Tibial nerve (tissue), 3 donors: ENCODE results near the gene ZFTA.
"Not testable (repeated sequence)": the region's sequence is repeated elsewhere in the genome, so short reads cannot be mapped to it uniquely, and the experiment has no call there.

Experiments
- POLR2A ChIP-seq, 2 donors: fragments of 450-650 bp; IDR thresholded peaks; one replicate each; pipeline ENCODE4 v1.6.1; 2017; ENCODE audit warnings: antibody characterized with exemption in 2 of 2, mild to moderate bottlenecking in 2 of 2, moderate library complexity in 2 of 2
- TF ChIP-seq, protein P1 (sequence below), 5 experiments: fragments of 200-600 bp in 3 of 5; fragments of 450-650 bp in 2 of 5; sonication (generic) in 3 of 5; IDR thresholded peaks; one replicate each; pipeline ENCODE4 v1.5.1; 2016 to 2019; ENCODE audit warnings: antibody characterized with exemption in 5 of 5, mild to moderate bottlenecking in 3 of 5, moderate library complexity in 2 of 5

DNA sequence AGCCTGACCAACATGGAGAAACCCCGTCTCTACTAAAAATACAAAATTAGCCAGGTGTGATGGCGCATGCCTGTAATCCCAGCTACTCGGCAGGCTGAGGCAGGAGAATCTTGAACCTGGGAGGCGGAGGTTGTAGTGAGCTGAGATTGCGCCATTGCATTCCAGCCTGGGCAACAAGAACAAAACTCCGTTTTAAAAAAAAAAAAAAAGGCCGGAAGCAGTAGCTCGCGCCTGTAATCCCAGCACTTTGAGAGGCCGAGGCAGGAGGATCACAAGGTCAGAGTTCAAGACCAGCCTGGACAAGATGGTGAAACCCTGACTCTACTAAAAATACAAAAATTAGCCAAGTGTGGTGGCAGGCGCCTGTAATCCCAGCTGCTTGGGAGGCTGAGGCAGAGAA, 41.8 kb upstream of the ZFTA start:
- not testable (repeated sequence) for TF ChIP-seq POLR2A (IDR thresholded peaks at IDR 0.05)
- TF ChIP-seq, protein P1, sequence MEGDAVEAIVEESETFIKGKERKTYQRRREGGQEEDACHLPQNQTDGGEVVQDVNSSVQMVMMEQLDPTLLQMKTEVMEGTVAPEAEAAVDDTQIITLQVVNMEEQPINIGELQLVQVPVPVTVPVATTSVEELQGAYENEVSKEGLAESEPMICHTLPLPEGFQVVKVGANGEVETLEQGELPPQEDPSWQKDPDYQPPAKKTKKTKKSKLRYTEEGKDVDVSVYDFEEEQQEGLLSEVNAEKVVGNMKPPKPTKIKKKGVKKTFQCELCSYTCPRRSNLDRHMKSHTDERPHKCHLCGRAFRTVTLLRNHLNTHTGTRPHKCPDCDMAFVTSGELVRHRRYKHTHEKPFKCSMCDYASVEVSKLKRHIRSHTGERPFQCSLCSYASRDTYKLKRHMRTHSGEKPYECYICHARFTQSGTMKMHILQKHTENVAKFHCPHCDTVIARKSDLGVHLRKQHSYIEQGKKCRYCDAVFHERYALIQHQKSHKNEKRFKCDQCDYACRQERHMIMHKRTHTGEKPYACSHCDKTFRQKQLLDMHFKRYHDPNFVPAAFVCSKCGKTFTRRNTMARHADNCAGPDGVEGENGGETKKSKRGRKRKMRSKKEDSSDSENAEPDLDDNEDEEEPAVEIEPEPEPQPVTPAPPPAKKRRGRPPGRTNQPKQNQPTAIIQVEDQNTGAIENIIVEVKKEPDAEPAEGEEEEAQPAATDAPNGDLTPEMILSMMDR (IDR thresholded peaks at IDR 0.05), result not testable (repeated sequence)
